GM19043 (cell line): ENCODE results near the gene POSTN.

Experiments used
- ATAC-seq: cut with Tn5 transposase; IDR thresholded peaks from one replicate; pipeline ENCODE4 v1.9.1; 2021; ENCODE audit warnings: low read depth; ENCODE audit not compliant: unreplicated experiment

Gene POSTN

DNA sequence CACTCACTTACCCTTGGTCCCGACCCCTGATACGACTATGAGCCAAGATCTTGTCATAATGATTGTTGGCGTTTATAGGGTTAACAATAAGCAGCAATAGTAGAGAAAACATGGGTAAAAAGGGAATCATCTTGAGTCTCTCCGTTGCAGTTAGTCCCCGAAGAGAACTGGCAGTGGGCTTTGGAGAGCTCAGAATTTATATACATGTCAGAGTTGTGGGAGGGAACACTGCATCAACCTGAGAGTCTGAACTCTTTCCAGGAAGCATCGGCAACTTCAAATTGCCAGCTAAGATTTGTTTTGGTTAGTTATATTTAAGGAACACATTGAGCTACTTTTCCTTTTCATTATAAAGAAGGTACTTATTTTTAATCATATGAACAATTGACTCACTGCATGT lies at the start of gene POSTN:
POSTN (minus strand) TSS at position 172 of the 400 bp plus-strand sequence; CDS start at position 130, 42 bp downstream.
- ATAC-seq: no peak

DNA sequence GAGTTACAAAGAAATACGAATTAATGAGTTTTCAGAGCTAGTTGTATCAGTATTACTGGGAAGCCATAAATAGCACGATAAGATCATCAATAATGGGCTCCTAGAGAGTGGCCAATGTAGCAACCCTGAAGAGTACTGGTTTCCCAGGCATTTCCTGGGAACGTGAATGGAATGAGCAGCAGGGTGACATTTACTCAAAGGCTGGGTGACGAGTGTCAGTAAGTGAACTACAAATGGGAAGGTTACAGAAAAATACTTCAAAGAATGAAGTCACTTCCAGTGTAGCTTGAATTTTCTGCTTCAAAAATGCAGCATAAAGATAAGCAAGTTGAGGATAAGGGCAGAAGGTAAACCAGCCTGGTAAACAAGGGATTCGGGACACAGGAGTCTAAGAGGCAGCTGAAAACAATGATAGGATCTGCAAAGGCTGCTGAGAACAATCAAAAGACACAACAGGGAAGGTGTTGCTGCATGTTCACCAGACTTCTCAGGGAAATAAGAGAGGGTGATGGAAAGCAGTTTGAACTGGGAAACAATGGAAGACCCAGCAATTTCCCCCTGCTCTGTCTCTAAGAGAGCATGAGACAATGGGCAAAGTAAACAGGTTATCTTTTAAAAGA lies 48.6 kb upstream of the POSTN start:
- no peak for ATAC-seq

DNA sequence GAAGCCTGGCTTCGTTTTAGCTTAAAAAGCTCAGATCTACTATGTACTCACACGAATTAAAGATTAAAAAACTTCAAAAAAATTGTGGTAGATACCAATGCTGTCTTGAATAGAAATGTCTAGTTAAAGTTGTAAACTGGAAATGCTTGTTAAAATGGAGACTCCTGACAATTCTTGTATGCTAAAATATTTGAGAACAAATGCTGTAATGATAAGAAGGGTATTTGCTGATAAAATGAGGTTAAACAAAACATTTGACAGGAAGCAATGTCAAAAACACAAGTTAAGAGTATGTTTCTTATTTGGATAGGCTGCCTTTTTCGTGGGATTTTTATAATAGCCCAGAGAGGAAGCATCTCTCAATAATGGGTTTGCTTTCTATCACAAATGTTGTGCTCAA lies 48.0 kb upstream of the POSTN start:
- ATAC-seq: no peak

- ATAC-seq: no peak
These were observed 46.7 kb upstream of the POSTN start for GRCh38 chr13:37645181-37645740.

GRCh38 chr13:37641391-37641790 lies 42.8 kb upstream of the POSTN start:
- no peak for ATAC-seq

DNA sequence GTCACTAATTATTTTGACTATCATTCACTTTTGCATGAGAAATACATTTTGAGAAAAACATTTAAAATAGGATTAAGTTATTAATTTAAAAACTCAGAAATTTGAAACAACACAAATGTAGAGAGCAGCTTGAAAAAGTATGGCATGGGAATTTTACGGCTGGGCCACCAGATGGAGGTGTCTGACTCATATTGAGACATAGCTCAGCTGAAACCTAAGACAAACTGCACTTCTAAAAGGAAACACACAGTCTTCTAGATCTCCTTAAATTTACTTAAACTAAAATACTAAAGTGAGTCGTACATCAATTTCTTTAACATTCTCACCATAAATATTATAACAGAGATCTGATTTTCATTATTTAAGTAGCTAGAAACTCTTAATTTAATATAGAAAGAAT lies 41.9 kb upstream of the POSTN start:
- ATAC-seq: no peak

GRCh38 chr13:37636701-37637100 lies 38.1 kb upstream of the POSTN start:
- ATAC-seq: no peak

- no peak for ATAC-seq
These were observed 33.7 kb upstream of the POSTN start for GRCh38 chr13:37632294-37632693.

GRCh38 chr13:37627428-37627827 lies 28.9 kb upstream of the POSTN start:
- ATAC-seq: no peak

- no peak for ATAC-seq
These were observed 23.3 kb upstream of the POSTN start for GRCh38 chr13:37621811-37622361.

GRCh38 chr13:37618554-37618953 lies 20.0 kb upstream of the POSTN start:
- no peak for ATAC-seq

GRCh38 chr13:37617173-37617572 lies 18.6 kb upstream of the POSTN start:
- ATAC-seq: no peak

- no peak for ATAC-seq
These were observed 17.6 kb upstream of the POSTN start for GRCh38 chr13:37616131-37616530.

DNA sequence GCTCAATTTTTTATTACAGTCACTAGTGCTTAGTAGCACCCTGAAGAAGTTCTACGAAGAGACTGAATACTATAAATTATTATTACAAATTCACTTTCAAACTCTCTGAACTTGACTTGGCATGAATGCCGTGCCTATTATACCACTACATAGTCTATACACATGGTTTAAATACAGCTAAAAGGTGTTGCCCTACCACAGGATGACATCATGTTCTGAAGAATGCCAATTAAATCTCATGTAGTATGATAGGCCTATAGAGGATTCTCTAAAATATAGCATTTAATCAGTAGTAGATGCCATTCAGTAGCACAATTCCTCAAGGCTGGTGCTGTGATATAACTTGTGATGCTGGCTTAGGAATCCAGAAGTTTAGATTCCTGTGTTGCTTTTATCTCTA lies 16.7 kb upstream of the POSTN start:
- ATAC-seq: no peak

GRCh38 chr13:37613638-37614037 lies 15.1 kb upstream of the POSTN start:
- no peak for ATAC-seq

DNA sequence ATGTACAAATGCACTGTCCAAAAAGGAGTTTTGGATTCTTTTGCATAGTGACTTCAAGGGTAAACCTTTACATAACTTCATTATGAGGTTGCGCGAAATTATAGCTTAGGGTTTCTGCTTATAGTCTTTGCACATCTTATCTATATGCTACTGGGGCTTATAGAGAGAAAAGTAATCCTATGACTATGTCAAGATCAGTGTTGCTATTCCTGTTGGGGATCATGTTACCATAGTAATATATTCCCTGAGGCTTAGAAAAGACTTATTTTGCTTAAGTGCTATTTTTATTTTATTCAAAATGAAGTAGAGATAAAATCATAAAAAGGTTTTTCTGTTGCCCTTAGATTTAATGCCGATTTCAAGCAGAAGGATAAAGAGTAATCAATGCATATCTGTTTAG lies 14.7 kb upstream of the POSTN start:
- no peak for ATAC-seq

GRCh38 chr13:37608750-37609339 lies 10.3 kb upstream of the POSTN start:
- no peak for ATAC-seq

DNA sequence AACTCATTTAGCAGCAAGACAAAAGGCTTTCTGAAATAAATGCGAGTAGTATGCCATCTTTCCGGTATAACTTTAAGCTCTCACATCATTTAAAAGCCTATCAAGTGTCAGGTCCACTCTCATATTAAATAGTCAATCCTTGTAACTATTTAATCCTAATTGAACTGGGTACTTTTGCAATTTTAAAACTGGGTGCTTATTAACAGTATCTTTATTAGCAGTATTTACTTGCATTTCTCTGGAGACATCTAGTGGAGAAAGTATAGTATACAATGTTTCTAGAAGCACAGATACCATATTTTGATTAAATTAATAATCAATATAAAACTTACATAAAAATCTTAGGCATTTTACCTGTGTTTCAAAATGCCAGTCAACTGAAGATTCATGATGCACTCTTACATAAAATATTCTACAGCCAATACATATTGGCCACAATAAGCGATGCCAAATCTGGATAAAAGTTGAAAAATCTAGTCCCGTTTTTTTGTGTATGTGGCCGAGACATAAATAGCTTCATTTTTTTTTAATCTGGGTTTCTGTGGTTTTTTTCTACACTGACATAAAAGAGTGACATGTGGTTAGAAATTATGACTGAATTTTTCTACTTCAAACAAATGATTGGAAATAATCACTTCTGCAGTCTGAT lies 4.3 kb upstream of the POSTN start:
- no peak for ATAC-seq

GRCh38 chr13:37601648-37602440 lies 3.3 kb upstream of the POSTN start:
- no peak for ATAC-seq

- ATAC-seq: no peak
These were observed 951 bp upstream of the POSTN start for GRCh38 chr13:37599519-37599918.
